Ammon's horn (tissue), 1 donor: ENCODE results near the gene MYL12B.
"Not testable (repeated sequence)": the region's sequence is repeated elsewhere in the genome, so short reads cannot be mapped to it uniquely, and the experiment has no call there.

ENCODE experiments used
- DNase-seq: peaks from one replicate; pipeline ENCODE4 v3.0.0-alpha.2; 2016; ENCODE audit warnings: low spot score

Gene MYL12B

DNA sequence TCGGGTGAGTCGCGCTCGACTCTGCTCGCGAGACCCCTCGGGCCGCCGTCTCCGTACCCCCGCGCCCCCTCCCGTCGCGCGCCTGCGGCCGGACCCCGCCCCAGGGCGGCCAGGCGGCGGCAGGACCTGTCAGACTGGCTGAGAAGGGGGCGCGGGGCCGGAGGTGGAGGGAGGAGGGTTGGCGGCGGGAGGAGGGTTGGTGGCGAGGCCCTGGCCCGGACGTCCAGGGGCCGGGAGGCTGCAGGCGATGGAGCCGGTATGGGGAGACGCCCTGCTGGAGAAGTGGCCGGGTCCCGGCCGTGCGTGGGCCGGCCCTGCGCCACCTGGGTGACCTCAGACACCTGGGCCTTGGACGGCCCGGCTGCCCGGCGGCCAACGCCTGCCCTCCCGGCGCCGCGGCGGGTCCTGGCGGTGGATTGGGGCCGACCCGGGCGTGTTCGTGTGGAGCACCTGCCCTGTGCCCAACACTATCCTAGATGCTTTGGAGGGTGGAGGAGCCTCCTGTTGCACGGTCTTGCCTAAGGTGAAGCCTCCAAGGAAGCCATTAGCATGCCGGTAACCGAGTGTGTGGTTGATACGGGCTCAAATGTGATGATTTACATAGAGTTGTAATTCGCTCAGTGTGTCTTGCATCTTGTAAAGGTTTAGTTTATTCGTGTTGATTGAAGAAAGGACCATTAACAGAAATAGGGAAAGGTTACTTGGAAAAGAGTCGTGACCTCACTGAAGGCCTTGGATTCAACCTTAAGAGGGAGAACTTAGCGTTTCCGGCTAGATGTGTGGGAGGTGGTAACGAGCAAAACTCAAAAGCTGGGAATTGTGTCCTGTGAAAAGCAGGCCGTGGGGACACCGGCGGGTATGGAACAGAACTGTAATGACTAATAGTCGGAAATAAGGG is 550 bp downstream of the MYL12B start:
- DNase-seq: no peak

DNA sequence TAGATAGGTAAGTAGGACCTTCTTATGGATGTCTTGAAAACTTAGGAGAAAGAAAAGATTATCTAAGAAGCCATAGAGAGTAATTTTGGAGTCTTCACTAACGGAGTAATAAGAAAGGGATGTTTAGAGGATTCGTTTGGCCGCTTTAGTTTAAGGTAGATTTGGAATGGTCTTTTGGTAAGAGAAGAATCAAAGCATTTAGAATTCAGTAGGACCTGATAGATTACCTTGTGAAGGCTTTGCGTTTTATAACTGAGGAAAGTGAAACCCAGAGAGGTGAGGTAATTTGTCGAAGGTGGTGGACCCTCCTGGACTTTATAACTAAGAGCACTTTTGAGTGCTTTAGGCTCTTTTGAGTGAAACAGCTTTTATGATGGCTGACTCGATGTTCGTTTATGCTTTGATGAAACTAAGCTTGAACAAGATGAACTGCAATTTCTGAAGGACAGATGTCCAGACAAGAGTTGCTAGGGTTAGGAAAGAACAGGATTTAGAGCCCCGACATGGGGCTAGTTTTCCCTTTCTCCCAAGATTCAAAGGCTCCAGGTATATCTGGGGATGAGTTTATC is 1.3 kb downstream of the MYL12B start:
- no peak for DNase-seq

GRCh38 chr18:3264362-3264761 is 2.4 kb downstream of the MYL12B start:
- no peak for DNase-seq

DNA sequence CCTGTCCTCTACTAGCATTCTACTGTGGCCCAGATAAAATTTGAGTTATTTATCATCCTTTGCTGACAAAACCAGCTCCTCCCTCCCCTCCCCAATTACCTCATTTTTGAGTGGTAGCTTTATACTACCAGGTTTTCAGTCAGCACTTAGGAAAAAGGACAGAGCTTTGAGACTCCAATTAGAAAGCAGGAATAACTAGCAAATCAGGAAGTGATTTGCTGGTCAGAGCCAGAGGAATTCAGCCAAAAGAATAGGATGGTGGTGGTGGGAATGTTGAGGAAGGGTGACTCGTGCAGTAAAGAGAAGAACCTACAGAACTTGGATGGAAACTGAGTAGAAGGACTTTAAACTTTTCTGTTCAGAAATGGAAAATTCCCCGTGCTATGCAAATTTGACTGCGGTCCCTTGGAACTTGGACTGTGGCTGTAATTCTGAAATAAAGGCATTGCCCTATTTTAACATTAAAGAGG is 3.7 kb downstream of the MYL12B start:
- DNase-seq: no peak

- DNase-seq: no peak
Observed at GRCh38 chr18:3266062-3266608, 4.2 kb downstream of the MYL12B start.

- DNase-seq: no peak
Observed at GRCh38 chr18:3268306-3268705, 6.4 kb downstream of the MYL12B start.

GRCh38 chr18:3269241-3269913 is 7.4 kb downstream of the MYL12B start:
- DNase-seq: no peak

DNA sequence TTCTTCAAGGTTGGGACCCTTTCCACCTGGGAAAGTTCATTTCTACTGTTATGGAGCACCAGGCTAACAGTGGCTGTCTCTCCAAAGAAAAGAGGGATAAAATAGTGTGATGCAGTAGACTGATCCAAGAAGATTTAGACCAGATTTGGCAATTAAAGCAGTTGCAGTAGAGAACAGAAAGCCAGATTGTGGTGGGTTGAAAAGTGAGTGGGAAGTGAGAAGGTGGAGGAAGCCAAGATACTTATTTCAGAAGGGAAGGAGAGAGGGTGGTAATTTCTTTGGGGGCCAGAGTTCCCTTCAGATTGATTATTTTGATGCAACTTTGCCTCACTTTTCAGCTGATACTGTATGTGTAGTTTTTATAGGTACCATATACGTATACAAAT is 8.0 kb downstream of the MYL12B start:
- DNase-seq: no peak

GRCh38 chr18:3273042-3273441 is 11.1 kb downstream of the MYL12B start:
- no peak for DNase-seq

DNA sequence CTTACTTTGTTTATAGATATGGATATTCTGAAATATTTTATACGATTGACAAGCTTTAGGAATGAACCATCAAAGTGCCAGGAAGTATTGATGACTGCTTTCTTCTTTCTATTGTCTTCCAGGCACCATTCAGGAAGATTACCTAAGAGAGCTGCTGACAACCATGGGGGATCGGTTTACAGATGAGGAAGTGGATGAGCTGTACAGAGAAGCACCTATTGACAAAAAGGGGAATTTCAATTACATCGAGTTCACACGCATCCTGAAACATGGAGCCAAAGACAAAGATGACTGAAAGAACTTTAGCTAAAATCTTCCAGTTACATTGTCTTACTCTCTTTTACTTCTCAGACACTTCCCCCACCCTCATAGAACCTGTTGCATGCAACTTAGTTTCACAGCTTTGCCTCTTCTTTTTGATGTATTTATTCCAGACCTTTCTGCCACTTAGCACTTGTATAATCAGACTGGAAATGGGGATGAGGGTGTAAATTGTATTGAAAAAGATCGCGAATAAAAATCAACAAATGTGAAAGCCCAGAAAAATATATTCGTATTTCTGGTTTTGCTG is 15.8 kb downstream of the MYL12B start:
- not testable (repeated sequence) for DNase-seq

DNA sequence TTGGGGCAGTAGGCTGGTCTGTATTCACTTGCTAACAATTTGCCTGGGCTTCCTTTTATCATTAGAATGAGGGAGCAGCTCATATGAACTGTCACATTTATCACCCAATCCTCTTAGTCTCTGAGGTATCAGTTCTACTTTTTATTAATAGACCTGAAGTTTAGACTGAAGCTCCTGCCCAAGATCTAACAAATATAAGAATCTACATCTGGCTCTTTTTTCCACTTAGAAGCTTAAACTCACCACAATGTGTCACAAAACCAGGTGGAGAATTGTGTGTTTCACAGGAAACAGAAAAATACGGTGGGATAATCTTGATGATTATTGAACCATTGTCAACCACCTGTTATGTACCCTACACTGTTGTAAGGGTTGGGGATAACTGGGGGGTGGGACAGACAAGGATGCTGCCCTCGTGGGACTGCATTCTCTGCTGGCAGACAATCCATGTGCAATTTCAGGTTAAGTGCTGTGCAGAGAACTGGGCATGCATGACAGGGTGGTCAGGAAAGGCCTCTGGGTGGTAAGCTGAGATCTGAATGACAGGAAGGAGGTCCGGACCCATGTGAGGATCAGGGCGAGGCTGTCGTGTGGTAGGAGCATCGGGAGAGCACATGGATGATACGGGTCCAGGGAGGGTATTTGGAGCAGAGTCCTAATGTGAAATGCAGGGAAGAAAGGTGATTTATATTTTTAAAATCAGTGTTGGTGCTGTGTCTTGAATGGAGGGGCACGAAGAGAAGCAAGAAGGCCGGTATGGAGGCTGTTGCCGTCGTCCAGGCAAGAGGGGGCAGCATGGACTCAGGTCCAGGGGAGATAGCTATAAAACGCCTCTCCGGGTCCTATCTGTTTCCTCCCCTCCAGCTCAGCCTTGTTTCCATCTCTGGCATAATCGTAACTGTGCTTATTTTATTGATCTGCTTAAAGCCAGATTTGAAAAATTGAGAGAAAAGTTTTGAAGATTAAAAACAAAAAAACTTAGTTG is 17.6 kb downstream of the MYL12B start:
- no peak for DNase-seq

- DNase-seq: peak; percentile 76
Observed at GRCh38 chr18:3281456-3282400, 19.8 kb downstream of the MYL12B start.

DNA sequence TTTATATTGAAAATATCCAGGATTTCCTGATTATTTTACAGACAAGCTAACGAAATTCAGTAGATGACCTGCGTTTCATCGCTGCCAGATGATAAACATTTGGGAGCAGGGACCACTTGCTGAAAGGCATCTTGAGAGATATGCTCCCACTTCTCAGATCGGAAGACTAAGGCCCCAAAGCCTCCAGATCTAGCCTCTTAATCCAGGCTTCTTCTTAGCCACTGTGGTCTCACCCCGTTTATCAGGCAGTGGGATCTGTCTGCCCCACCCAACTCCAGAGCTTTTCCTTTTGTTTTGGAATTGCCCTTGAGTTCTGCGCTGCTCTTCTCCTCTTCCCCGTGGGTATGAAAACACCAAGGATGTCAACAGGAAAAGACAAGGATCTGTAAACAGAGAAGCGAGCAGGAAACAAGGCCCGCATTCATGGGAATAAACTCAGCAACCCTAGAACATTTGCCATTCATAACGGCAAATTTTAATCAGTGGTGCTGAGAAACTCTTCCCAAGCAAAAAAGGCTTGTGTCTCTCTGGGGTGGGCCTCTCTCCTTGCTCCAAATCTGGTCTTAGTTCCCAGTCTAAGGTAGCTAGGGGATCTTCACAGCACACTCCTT is 21.4 kb downstream of the MYL12B start:
- peak; percentile 34 for DNase-seq

DNA sequence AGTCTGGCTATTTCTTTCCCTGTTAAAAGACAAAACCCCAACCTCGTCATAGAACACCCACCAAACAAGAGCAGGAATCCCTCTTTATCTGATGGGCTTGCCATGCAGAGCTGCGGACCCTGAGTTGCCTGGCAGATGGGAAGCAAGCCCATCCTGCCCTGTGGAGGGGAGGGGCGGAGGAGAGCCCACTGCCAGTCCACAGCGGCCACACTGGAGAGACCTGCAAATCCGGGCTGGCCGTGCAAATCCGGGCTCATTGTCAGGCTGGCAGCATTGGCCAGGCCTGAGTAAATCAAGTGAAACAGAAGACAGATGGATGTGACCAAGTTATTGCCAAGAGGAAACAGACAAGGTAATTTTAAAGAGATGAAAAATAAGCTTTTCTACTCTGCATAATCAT is 22.0 kb downstream of the MYL12B start:
- peak; percentile 69 for DNase-seq

- DNase-seq: no peak
Observed at GRCh38 chr18:3284501-3284900, 22.6 kb downstream of the MYL12B start.

DNA sequence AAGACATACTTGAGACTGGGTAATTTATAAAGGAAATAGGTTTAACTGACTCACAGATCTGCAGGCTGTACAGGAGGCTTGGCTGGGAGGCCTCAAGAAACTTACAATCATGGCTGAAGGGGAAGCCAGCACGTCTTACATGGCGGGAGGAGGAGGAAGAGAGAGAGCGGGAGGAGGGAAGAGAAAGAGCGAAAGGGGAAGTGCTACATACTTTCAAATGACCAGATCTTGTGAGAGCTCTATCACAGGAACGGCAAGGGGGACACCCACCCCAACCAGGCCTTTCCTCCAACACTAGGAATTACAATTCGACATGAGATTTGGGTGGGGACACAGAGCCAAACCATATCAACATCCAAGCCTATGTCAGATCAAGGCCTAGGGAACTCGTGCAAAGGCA is 24.2 kb downstream of the MYL12B start:
- DNase-seq: no peak

- DNase-seq: no peak
Observed at GRCh38 chr18:3293196-3293951, 31.4 kb downstream of the MYL12B start.

DNA sequence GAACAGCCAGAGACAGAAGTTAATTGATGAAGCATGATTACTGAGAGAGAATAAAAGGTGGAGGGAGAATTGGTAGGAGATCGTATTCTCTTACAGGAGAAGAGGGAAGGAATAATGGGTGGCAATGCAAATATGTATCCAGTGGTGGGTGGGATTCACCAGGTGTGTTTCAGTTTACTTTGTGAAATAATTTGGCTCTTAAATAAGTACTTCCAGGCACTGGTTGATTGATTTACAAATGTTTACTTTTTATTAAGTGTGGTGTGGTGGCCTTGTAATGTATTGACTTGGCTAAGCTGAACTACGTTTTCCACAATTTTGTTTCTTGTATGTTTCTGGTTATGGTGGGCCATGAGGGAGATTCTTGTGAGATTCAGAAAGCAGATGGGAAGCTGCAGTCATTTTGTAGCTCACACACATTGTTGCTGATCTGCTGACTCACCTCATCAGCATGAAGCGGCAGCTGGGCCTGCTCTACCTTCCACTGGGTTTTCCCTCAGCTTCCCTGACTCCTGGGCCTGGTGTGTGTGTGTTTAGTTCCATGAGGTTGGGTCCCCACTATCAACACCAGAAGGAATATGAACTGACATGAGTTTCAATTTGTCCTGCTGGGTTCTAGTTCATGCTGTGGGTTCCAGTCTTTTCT is 32.6 kb downstream of the MYL12B start:
- DNase-seq: no peak
